Measurements from ENCODE around the gene C1QTNF12. TPM values are rescaled to one million over a fixed set of nuclear protein-coding genes. Genes with fewer than 3 reads are reported as not detected.

Gene C1QTNF12
- total RNA-seq, 2 experiments from 2014 or later: 2.4 to 3.8 TPM

DNA sequence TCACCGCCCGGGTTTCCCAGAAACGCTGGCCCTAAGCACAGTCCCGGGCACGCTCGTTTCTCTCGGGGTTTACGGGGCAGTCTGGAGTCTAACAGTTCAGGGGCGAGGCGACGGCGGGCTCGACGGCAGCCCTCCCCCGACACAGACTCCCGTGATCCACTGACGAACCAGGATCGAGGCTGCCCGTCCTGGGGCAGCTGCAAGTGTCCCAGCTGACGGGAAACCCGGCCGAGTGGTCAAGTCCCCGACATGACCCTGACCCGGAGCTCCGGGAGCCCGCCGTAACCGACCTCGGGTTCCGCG, 26.6 kb upstream of the C1QTNF12 start:
- Mint-ChIP-seq H3K36me3 (peaks cover 27% of the 10 kb centered on the region), H3K4me3 (peak overlapping the region; percentile 90), H3K9me3 (no peaks in the 10 kb centered on the region), H3K27ac (peak overlapping the region; percentile 83), H3K27me3 (no peaks in the 10 kb centered on the region), H3K4me1 (peaks cover 36% of the 10 kb centered on the region)
- no peak for DNase-seq

DNA sequence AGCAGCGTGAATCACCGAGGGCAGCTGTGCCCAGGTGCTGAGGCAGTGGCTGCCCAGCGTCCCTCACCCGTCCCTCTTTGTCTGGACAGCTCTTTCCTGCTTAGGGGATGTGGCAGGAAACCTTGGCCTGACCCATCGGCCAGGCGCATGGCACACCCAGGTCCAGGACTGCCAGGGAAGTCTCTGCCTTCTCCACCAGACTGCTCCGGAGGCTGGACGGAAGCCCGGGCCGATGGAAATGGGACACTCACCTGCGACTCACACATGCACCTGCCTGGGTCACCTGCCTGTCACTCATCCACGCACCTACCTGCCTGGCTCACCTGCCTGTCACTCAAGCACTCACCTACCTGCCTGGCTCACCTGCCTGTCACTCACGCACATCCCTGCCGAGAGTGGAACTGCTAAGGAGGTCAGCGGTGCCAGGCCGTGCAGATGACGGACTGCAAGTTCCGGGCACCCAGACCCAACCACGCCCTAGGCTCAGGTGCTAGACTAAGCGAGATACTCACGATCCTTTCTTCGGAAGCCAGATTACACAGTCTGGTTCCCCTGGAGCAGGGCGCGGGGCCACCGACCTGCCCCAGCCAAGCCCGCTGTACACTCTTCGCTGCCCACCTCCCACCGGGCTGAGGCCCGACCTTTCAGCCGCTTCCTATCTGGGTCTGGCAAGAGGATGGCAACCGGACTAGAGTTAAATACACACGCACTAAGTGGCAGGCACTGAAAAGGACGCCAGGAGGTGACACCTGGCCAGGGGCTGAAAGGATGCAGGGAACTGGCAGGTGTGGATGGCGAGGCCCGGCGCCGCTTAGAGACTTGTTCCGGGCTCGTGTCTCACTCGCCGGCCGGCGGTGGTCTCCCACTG, 26.1 kb upstream of the C1QTNF12 start:
- Mint-ChIP-seq H3K4me3 (peak overlapping the region; percentile 90), H3K9me3 (no peaks in the 10 kb centered on the region)

GRCh38 chr1:1270813-1271212, 24.3 kb upstream of the C1QTNF12 start:
- H3K4me3 Mint-ChIP-seq: peak overlapping the region; percentile 63
- H3K27me3 Mint-ChIP-seq: no peaks in the 10 kb centered on the region
- no peaks in the 10 kb centered on the region for H3K9me3 Mint-ChIP-seq
- peaks cover 36% of the 10 kb centered on the region for H3K4me1 Mint-ChIP-seq
- DNase-seq: no peak
- peaks cover 40% of the 10 kb centered on the region for H3K36me3 Mint-ChIP-seq
- H3K27ac Mint-ChIP-seq: peak overlapping the region; percentile 73

More for the DNA sequence above, 26.1 kb upstream of the C1QTNF12 start:
- peaks cover 30% of the 10 kb centered on the region for H3K36me3 Mint-ChIP-seq
- no peaks in the 10 kb centered on the region for H3K27me3 Mint-ChIP-seq
- DNase-seq: no peak
- H3K4me1 Mint-ChIP-seq: peaks cover 36% of the 10 kb centered on the region
- H3K27ac Mint-ChIP-seq: peak overlapping the region; percentile 83

DNA sequence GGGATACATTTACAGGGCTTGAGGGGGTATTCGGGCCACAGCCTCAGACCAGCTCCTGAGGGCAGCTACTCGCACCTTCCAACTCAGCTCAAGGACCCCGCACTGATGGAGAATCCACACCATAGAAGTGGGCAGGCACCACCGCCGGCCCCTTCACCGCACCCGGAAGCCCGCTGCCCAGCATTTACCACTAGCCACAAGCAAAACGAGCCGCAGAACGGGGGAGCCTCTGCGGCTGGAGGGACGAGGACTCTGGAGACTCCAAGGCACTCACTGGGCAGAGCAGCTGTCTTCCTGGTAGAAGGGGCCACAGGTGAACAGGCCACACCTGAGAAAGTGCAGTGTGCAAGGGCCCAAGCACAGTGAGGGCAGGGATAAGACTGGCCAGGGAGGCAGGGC, 21.8 kb upstream of the C1QTNF12 start:
- Mint-ChIP-seq H3K27ac (no peak overlapping the region), H3K4me3 (no peak overlapping the region), H3K4me1 (peaks cover 30% of the 10 kb centered on the region), H3K36me3 (peaks cover 46% of the 10 kb centered on the region), H3K9me3 (no peaks in the 10 kb centered on the region), H3K27me3 (no peaks in the 10 kb centered on the region)
- no peak for DNase-seq

- peaks cover 44% of the 10 kb centered on the region for H3K36me3 Mint-ChIP-seq
- DNase-seq: no peak
- peaks cover 29% of the 10 kb centered on the region for H3K4me1 Mint-ChIP-seq
- no peak overlapping the region for H3K4me3 Mint-ChIP-seq
- H3K9me3 Mint-ChIP-seq: no peaks in the 10 kb centered on the region
- H3K27ac Mint-ChIP-seq: no peak overlapping the region
- no peaks in the 10 kb centered on the region for H3K27me3 Mint-ChIP-seq
Measured at GRCh38 chr1:1267488-1268283, 21.2 kb upstream of the C1QTNF12 start.

DNA sequence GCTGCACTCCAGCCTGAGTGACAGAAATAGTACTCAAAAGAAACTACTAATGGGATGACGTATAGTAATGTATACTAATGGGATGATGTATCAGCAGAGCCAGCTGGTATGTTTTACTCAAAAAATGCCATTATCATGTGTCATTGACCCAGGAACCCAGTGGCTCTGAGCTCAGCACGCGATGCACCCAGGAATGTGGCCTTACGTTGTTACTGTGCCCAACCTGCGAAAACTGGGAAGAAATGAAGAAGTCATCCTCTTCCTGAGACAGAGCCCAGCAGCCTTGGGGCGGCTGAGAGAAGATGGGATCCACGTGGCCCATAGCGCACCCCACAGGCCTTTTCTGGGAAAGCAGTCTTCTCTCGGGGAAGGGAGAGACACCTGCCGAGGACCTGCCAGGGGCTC, 18.3 kb upstream of the C1QTNF12 start:
- Mint-ChIP-seq H3K36me3 (peaks cover 33% of the 10 kb centered on the region), H3K27ac (no peak overlapping the region), H3K27me3 (no peaks in the 10 kb centered on the region), H3K4me3 (no peak overlapping the region), H3K4me1 (peaks cover 5% of the 10 kb centered on the region), H3K9me3 (no peaks in the 10 kb centered on the region)
- no peak for DNase-seq

GRCh38 chr1:1264026-1264425, 17.5 kb upstream of the C1QTNF12 start:
- Mint-ChIP-seq H3K27ac (no peak overlapping the region), H3K36me3 (peaks cover 37% of the 10 kb centered on the region), H3K27me3 (no peaks in the 10 kb centered on the region), H3K4me1 (peaks cover 5% of the 10 kb centered on the region), H3K4me3 (no peak overlapping the region), H3K9me3 (no peaks in the 10 kb centered on the region)
- DNase-seq: no peak

DNA sequence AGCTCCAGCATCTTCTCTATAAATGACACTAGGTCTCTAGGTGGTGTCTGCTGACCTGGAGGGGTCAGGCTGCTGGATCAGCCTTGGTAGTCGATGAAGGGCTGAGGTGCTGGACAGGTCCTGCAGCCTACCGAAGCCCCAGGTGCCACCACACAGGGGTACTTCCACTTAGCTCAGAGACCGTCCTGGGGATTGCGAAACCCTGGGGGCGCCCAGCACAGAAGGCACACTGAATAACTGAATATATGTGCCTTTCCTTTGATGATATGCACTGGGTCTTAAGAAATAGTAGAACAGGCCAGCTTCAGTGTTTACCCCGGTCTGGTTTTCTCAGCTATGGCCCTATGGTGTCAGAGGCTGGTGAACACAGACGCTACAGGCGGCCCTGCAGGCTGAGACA, 16.2 kb upstream of the C1QTNF12 start:
- peak overlapping the region; percentile 29 for H3K27ac Mint-ChIP-seq
- peaks cover 5% of the 10 kb centered on the region for H3K4me1 Mint-ChIP-seq
- H3K36me3 Mint-ChIP-seq: peaks cover 36% of the 10 kb centered on the region

DNA sequence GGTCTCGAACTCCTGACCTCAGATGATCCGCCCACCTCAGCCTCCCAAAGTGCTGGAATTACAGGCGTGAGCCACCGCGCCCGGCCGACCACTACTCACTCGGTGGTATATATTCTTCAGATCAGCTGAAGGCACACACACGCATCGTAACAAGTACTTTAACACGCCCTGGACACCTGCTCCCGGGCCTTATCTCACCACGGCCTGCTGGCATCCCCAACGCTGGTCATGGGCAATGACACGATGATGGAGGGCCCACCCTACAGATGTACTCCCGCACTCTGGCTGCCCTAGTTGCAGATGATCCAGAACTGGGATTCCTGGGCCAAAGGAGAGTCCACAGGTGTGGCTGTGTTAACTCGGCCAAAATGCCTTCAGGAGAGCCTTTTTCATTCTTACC, 15.5 kb upstream of the C1QTNF12 start:
- H3K4me1 Mint-ChIP-seq: peaks cover 5% of the 10 kb centered on the region
- no peak overlapping the region for H3K27ac Mint-ChIP-seq
- H3K4me3 Mint-ChIP-seq: no peak overlapping the region

More for the DNA sequence above, 16.2 kb upstream of the C1QTNF12 start:
- Mint-ChIP-seq H3K27me3 (no peaks in the 10 kb centered on the region), H3K9me3 (no peaks in the 10 kb centered on the region), H3K4me3 (no peak overlapping the region)
- no peak for DNase-seq

DNA sequence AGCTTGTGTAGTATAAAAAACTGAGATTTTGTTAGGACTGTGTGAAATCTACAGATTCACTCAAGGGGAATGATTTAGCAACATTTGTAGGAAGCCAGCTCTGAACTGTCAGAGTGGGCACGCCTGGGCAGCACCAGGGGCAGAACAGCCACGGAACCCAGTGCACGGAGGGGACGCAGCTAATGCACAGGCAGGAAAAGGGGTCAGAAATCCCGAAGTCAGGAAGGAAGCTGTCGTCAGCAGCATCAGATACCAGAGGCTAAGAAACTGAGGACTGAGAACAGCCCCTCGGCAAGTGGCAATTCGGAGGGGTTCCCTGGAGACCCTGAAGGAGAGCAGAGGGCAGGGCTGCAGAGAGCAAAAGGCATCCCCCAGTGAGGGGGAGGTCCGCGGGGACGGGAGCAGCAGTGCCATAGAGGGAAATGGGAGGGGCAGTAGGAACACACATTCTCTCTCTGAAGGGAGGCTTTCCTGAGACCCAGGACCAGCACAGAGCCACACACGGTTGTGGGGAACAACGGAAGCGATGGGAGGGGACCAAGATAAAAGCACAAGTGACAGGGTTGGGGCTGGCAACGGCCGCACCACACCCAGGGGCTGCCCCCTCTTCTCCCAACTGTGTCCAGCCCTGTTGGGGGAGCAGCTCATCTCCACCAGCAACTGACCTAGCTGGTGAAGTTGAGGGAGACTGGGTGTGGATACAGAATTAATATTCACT, 14.5 kb upstream of the C1QTNF12 start:
- Mint-ChIP-seq H3K4me1 (peaks cover 5% of the 10 kb centered on the region), H3K36me3 (peaks cover 32% of the 10 kb centered on the region), H3K27ac (peak overlapping the region; percentile 34), H3K9me3 (no peaks in the 10 kb centered on the region), H3K4me3 (no peak overlapping the region), H3K27me3 (no peaks in the 10 kb centered on the region)
- no peak for DNase-seq

More for the DNA sequence above, 15.5 kb upstream of the C1QTNF12 start:
- DNase-seq: no peak
- Mint-ChIP-seq H3K36me3 (peaks cover 37% of the 10 kb centered on the region), H3K27me3 (no peaks in the 10 kb centered on the region), H3K9me3 (no peaks in the 10 kb centered on the region)

DNA sequence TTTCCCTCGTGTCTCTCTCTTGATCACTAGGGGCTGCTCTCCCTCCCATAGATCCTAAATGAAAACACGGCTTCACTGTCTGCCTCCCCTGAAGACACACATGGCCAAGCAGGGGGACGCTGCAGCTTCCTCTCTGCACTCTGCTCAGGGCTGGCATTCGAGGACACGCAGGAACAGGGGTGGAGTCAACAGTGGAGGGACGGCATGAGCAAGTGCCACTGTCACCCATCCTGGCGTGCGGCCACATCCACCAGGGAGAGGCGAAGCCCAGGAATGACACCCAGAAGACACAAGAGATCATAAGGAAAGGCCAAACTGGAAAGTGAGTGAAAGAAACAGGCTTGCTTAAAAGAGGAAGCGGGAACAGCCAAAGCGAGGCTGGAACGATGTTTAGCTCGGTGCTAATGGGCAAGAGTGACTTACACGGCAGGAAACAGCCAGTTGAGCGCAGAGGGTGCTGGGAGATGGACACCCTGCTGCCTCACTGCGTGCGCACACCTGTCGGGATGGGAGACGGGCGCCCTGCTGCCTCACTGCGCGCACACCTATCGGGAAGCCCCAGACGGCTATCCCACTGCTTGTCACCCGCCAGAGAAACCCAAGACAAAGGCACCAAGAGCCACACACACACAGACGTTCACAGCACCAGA, 13.6 kb upstream of the C1QTNF12 start:
- Mint-ChIP-seq H3K36me3 (peaks cover 29% of the 10 kb centered on the region), H3K9me3 (no peaks in the 10 kb centered on the region), H3K4me1 (peaks cover 5% of the 10 kb centered on the region), H3K27ac (peak overlapping the region; percentile 63), H3K4me3 (no peak overlapping the region), H3K27me3 (no peaks in the 10 kb centered on the region)
- DNase-seq: no peak

DNA sequence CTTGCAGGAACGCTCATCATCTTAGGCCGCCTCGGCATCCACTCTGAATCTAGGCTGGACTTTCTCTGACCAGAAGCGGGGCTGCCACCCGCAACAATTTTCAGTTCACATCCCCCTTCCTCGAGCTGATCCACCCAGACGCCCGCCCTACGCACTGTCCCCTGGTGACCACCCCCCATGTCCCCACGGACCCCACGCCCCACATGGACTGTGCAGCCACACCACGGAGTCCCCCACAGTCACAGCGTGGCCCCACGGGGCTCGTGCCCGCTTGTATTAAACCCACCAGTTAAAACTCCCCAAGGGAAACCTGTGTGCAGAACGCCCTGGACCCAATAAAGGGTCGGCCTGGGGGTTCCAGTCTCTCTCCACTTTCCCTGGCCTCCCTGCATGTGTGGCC, 13.0 kb upstream of the C1QTNF12 start:
- no peak for DNase-seq
- Mint-ChIP-seq H3K27me3 (no peaks in the 10 kb centered on the region), H3K9me3 (no peaks in the 10 kb centered on the region), H3K4me1 (peaks cover 5% of the 10 kb centered on the region), H3K36me3 (peaks cover 29% of the 10 kb centered on the region), H3K4me3 (no peak overlapping the region), H3K27ac (peak overlapping the region; percentile 63)

- peaks cover 26% of the 10 kb centered on the region for H3K36me3 Mint-ChIP-seq
- no peak for DNase-seq
- no peaks in the 10 kb centered on the region for H3K9me3 Mint-ChIP-seq
- no peaks in the 10 kb centered on the region for H3K27me3 Mint-ChIP-seq
- H3K4me1 Mint-ChIP-seq: peaks cover 5% of the 10 kb centered on the region
- H3K4me3 Mint-ChIP-seq: no peak overlapping the region
- no peak overlapping the region for H3K27ac Mint-ChIP-seq
Measured at GRCh38 chr1:1259119-1259488, 12.6 kb upstream of the C1QTNF12 start.

DNA sequence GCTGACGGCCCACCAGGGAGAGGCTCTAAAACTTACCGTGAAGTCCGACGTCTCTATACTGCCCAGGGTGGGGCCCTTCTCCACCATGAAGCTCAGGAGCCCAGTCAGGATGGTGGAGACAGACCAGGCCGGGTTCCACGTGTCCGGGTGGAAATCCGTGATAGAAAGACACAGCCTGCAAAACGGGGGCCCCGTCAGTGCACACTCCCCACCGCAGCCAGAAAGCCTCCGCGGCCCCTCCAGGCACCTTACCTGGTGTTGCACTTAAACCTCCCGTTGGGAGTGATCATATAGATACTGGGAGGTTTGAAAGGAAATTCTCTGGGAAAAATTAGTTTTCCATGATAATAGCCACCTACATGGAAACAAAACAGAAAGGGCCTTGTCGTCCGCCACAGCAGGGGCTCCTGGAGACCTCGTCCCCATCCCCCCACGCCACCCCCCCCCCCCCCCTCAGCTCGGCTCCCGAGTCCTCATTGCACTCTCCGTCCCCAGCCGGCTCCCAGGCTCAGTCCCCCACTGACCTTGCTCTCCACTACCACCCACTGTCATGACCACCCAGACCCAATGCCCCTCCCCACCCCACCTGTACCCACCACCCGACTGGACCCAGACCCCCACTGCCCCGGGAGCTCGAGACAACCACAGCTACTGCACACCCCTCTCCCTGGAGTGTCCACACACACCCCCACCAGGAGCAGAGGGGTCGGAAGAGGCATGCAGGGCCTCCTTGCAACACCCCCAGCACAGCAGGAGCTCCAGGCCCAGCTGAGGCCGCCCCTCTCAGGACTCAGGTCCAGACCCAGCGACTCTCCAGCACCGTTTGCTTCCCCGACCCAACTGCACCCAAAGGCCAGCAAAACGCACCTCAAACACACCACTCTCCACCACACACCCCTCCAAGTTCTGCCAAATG, 10.7 kb upstream of the C1QTNF12 start:
- H3K4me3 Mint-ChIP-seq: no peak overlapping the region
- peaks cover 33% of the 10 kb centered on the region for H3K36me3 Mint-ChIP-seq

More for the DNA sequence above, 10.7 kb upstream of the C1QTNF12 start:
- Mint-ChIP-seq H3K27ac (peak overlapping the region; percentile 65), H3K27me3 (no peaks in the 10 kb centered on the region), H3K4me1 (peaks cover 5% of the 10 kb centered on the region), H3K9me3 (no peaks in the 10 kb centered on the region)
- no peak for DNase-seq
